ENCODE data around the gene NR4A2.
"Not testable (repeated sequence)": the region's sequence is repeated elsewhere in the genome, so short reads cannot be mapped to it uniquely, and the experiment has no call there.

Gene NR4A2

GRCh38 chr2:156294945-156295580 lies 37.5 kb downstream of the NR4A2 start:
- TF ChIP-seq, protein P1, sequence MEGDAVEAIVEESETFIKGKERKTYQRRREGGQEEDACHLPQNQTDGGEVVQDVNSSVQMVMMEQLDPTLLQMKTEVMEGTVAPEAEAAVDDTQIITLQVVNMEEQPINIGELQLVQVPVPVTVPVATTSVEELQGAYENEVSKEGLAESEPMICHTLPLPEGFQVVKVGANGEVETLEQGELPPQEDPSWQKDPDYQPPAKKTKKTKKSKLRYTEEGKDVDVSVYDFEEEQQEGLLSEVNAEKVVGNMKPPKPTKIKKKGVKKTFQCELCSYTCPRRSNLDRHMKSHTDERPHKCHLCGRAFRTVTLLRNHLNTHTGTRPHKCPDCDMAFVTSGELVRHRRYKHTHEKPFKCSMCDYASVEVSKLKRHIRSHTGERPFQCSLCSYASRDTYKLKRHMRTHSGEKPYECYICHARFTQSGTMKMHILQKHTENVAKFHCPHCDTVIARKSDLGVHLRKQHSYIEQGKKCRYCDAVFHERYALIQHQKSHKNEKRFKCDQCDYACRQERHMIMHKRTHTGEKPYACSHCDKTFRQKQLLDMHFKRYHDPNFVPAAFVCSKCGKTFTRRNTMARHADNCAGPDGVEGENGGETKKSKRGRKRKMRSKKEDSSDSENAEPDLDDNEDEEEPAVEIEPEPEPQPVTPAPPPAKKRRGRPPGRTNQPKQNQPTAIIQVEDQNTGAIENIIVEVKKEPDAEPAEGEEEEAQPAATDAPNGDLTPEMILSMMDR (IDR thresholded peaks at IDR 0.05; ENCODE audit: low read depth, low read length): no peak
- in situ Hi-C loops (cut with HindIII; ENCODE audit: low sequenced_read_pairs): no loop called here

GRCh38 chr2:156293382-156293781 lies 39.1 kb downstream of the NR4A2 start:
- H3K4me3 ChIP-seq (ENCODE audit: low read depth, low read length); in situ Hi-C loops (cut with HindIII; ENCODE audit: low sequenced_read_pairs); DNase-seq (ENCODE audit: low read depth, low spot score): not testable (repeated sequence)

More at GRCh38 chr2:156294945-156295580, 37.5 kb downstream of the NR4A2 start:
- H3K4me3 ChIP-seq (ENCODE audit: low read depth, low read length): no peak overlapping the region
- DNase-seq (ENCODE audit: low read depth, low spot score): no peak

DNA sequence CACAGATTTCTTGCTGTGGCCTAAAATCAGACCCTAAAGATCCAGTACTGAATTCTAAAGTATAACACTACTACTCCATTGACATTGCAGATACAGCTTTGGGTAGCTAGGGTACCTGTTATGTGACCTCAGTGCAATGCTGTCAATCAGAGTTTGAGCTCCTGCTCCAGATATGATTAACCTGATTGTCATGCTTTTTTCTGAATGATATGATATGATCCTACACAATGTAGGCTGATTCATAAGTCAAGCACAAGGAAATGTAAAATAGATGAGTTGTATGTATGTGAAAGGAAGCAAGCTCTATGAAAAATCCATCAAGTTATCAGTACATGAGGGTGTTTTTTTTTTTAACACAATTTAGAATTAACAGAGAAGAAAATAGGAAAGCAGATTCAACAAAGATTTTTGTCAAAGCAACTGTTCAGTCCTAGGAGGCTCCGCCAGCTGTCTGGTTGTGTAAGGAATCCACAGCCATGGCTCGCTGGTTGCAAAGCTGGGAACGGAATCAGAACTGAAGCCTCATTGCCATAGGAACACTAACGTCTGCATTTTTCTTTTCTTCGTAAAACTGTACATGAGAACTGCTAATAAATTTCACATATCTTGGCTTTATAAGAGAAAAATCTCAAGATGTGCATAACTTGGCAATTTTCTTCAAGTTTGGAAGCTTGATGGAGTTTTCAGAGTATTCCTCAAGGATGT lies 52.9 kb downstream of the NR4A2 start:
- in situ Hi-C loops (cut with HindIII; ENCODE audit: low sequenced_read_pairs): no loop called here
- TF ChIP-seq, protein P1 (IDR thresholded peaks at IDR 0.05; ENCODE audit: low read depth, low read length): no peak
- H3K4me3 ChIP-seq (ENCODE audit: low read depth, low read length): no peak overlapping the region
- DNase-seq (ENCODE audit: low read depth, low spot score): no peak

Measured in astrocyte of the spinal cord (primary cell).